Uterus (tissue), 2 donors: ENCODE results near the gene ACSF3.

Experiments used
- CTCF ChIP-seq, 4 experiments: fragments of 200-600 bp in 2 of 4; fragments of 450-650 bp in 2 of 4; sonication (generic) in 2 of 4; IDR thresholded peaks; one replicate each; pipeline ENCODE4 v1.5.1; 2016 to 2019; ENCODE audit warnings: antibody characterized with exemption in 4 of 4, mild to moderate bottlenecking in 2 of 4, moderate library complexity in 1 of 4
- POLR2A ChIP-seq, 2 donors: fragments of 450-650 bp; IDR thresholded peaks; one replicate each; pipeline ENCODE4 v1.6.1; 2016; ENCODE audit warnings: antibody characterized with exemption in 2 of 2, mild to moderate bottlenecking in 1 of 2, moderate library complexity in 1 of 2

DNA sequence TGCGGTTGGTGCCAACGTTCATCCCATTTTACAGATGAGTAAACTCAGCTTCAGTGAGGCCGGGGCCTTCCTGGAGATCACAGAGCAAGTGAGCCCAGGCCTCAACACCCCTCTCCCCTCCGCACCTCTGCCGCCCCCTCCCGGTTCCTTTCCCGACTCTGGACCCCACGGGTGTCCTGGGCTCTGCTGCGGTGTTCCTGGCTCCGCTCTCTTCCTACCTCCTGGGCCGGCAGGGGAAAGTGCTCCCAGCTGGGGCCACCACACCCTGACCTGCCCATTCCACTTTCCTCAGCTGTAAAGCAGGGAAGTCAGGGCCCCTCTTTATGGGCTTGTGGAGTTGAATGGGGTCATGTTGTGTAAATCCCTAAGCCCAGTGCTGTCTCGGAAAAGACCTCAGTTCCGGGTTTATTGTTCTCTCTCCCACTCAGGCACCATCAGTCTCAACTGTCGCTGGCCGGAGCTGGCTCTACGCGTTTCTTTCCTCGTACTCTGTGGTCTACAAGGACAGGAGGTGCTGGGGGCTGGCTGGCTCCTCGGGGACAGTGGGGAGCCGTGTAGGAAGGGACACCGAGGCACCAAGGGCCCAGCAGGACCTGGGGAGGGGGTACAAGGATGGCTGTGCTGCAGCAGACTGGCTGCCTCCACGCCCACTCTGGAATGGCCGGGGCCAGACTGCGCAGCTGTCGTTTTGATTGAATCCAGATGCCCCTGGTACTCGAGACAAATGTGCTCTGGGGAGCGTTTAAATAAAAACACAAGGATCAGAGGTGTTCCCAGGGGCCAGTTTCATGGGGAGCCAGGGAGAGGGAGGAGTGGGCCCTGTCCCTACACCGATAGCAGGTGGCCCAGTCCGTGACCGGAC, 21.7 kb upstream of the ACSF3 start:
- no peak for TF ChIP-seq CTCF (IDR thresholded peaks at IDR 0.05)
- no peak for TF ChIP-seq POLR2A (IDR thresholded peaks at IDR 0.05)
